GM18873 (cell line): ENCODE data around the gene HOXC5.

ENCODE experiments used
- ATAC-seq: cut with Tn5 transposase; IDR thresholded peaks from one replicate; pipeline ENCODE4 v1.9.1; 2021; ENCODE audit warnings: mild to moderate bottlenecking, moderate library complexity, moderate number of reproducible peaks; ENCODE audit not compliant: unreplicated experiment, low FRiP score

The HOXC5 gene

DNA sequence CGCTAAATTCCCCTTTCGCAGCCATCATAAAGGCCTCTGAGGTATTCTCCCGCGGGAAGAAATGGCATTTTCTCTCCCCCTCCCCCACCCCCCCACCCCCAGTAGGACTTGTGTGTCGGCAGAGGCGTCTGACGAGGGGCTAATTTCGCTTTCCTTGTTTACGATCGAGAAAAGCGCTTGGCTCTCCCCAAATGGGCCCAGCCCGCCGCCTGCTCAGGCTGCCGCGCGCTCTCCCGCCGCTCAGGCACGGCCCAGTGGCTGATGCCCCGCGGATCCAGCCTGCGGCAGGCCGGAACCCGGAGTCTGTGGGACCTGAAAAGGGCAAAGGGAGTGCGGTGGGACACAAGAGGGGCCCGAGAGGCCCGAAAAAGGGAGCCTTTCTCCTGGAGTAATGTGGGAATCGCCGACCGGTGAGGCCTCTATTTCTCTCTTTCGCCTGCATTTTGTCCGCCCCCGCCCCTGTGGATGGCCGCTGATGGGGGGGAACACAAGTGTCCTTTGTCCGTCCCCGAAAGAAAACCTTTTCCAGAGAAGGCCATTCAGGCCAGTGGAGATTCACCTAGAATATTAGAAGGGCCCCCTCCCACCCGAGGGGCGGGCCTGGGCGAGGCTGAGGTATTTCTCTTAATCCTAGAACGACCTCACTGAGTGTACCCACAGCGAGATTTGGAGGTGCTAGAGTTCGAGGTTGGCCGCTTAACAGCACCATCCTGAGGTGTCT is 13.6 kb upstream of the HOXC5 start:
- ATAC-seq, result no peak

DNA sequence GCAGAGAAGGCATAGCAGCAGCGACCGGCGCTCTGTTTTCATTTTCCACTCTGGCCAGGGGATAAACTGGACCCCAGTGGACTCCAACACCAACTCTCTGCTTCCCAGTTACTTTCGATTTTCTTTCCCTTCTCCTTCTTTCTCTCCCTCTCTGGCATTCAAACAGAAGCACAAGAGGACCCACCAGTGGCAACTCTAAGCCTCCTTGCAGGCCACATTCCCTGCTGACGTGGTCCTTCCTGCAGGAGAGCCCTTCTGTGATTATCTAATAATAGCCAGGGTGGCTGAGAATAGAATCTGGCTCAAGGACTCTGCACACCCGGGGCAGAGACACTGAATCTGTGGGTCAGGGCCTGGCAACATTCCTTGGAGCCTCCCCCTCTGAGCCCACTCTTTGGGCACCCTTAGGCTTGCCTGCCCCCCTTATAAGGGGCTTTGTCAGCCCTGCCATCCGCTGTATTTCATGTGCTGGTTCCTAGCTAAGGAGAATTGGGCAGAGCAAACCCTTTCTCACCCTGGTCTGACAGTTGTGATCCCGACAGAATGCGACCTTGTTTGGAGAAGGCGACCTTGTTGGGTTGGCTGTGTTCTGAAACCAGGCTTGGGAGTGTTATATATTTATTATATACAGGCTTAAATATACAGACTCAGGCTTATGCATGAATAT is 12.8 kb upstream of the HOXC5 start:
- ATAC-seq, result no peak

DNA sequence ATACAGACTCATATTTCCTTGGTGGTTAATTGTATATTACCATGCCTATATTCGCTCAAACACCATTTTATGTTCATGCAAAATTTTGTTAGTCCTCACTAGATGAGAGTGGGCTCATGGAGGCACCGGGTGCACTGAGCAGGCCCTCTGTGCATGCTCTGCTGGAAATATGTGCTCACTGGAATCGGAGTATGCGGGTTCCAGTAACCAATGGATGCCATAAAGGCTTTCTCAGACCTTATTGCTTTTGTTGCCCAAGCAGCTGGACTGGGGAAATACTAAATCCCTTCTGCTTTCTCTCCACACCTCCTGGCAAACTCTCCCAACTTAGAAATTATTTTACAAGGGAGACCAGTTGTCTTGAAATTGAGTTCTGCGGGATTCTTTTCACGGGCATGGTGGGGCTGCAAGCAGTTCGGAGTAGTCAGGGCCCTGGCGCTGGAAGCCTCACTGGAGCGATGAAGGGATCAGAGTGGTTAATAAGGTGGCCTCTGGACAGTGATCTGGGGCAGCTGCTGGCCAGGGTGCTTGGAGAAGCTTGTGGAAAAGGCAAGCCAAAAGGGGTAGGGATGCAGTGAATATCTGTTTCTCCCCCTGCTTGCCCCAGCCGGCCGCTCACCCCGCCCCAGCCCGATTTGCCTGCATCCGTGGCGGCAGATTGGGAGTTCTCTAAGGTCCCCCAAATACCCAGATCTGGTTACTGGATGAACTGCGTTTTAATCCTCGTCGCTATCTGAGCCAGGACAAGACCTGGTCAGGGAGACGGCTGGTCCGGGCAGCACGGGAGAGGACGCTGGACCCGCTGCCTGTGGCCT is 12.1 kb upstream of the HOXC5 start:
- ATAC-seq, result no peak

DNA sequence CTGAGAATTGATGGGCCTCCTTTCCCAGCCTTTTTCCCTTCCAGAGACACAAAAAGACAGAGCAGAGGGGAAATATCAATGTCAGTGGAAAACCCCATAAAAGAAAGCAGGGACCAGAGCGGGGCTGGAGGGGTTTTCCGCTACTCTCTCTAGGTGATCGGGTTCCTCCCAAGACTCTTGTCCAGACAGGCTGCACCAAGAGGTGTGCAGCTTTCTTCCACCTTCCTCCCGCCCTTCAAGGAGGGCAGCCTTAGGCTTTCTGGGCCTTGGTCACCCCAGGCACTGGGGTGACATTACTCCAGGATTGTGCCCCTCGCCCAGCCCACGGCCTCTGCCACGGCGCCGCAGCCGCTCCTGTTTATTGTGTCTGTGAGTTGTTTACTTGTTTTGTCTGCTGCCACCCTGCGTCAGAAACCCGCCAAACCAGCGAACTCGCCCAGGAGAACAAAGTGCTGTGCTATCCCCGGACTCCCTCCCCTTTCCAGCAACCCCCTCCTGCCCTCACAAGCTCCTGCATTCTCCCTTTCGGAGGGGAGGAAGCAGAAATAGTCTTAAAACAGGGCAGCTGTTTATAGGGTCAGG is 11.3 kb upstream of the HOXC5 start:
- no peak for ATAC-seq

DNA sequence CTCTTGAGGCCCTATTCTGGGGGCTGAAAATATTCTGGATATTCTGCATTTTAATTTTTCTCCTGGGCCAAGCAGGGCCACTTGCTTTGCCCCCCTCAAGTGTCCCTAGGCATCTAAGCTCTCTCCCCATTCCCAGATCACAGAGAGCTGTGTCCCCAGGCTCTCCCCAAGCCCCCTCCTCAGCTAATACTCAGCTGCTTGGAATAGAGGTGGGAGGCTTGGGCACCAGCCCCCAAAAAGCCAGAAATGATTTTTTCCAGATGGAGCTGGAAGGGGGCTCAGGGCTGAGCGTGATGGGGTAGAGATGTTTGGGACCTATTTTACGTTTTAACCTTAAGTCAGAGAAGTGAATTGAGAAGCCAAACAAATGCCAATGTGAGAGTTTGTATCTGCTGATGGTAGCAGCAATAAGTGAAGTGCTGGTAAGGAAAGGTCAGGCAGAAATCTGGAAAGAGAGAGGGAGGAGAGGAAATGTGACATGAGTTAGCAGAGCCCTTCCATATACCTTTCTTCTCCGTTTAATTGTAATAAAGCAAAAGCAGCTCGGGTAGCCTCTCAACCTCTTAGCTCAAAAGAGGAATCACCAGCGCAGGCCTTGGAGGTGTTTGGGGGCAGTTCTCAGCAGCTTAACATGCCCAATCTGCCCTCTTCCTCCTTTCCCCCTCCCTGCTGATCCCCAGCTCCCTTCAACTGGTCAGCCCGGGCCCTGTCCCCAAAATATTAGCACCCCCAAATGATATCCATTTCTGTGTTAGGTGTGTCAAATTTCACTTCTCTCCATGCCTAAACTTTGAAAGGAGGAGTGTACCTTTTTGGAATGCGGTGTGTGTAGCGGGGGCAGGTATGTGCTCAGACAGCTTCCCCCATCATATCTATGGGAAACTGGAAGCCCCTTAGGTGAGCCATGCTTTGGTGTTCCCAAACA is 9.6 kb upstream of the HOXC5 start:
- ATAC-seq, result no peak

DNA sequence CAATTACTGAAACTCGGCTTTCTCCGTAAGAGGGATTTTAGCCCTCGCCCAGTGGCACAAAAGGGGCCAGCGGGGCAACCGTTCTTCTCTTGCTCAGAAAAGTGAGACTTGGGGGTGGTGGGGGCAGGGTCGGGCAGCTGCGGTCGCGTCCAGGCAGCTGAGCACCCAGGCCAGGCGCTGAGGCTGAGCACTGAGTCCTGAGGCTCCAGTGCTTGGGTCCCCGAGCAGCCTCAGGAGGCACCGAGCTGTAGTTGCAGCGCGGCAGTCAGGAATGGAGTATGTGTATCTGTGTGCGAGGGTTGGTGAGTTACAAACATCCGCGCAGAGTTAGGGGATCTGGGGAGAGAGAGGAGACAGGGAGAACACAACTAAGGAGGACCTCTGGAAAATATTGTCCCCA is 8.7 kb upstream of the HOXC5 start:
- ATAC-seq, result no peak

DNA sequence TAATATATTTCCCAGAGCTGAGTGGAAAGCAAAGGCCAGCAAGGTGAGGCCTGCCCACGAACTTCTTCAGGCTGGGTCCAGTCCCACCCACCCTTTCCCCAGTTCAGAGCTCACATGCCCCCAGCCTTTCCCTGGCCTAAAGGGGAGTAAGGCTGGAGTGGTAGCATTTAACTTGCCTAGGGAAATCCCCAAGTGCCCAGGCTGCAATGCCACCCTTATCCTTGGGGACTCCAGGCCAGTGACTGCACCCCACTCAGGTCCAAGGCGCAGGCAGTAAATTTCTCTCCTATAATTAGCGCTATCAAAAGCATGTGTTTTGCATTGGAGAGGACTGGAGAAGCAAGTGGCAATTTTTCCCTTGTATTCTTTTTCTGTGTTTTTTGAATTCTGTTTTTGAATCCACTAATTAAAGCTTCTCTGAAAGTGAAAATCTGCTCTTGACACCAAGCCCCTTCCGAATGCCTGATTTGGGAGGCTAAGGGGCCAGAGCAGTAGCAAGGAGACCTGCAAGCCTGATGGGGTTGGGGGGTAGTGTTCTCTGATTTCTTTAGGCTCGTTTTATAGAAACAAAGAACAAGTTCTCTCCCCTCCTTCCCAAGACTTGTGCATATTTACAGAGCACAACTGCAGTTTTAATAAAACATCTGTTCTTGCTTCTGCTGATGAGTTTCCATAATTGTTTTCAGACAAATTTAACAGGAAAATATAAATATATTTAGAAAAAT is 8.1 kb upstream of the HOXC5 start:
- no peak for ATAC-seq

DNA sequence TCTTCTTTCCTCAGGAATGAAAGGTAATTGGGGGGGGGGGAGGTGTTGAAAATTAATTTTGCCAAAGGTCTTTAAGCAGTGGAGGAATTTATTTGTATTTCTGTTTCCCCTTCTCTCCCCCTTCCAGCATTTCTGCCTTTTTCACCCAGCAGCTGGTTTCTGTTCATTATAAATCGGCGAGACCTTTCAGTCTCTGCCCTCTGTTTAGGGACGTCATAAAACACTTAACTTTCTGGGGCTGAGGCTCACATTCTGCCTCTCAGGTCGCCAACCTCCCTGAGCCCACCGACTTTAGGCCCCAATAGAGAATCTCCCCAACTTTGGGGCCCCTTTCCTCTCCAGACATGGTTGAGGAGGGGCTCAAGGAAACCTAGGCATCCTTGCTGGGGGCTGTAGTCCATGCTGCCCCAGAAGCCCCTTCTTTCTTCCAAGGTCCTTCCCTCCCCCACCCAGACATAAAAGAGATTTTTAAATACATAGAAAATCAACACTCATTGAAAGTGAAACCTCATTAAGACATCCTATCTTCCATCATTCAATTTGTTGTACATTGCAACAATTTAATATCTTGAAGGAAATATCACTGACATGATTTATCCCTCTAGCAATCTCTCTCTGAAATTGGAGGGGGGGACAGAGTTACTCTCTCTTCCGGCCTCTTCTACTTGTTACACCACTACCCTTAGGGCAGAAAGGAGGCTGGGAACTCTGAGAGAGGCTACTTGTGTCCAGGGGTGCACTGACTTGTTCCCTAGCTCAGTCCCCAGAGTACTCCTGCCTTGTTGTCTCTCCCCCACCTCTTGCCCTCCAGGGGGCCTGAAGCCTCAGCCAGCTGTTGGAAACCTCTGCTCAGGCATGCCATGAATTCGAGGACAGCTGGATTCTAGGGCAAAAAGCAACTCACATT is 7.1 kb upstream of the HOXC5 start:
- no peak for ATAC-seq

DNA sequence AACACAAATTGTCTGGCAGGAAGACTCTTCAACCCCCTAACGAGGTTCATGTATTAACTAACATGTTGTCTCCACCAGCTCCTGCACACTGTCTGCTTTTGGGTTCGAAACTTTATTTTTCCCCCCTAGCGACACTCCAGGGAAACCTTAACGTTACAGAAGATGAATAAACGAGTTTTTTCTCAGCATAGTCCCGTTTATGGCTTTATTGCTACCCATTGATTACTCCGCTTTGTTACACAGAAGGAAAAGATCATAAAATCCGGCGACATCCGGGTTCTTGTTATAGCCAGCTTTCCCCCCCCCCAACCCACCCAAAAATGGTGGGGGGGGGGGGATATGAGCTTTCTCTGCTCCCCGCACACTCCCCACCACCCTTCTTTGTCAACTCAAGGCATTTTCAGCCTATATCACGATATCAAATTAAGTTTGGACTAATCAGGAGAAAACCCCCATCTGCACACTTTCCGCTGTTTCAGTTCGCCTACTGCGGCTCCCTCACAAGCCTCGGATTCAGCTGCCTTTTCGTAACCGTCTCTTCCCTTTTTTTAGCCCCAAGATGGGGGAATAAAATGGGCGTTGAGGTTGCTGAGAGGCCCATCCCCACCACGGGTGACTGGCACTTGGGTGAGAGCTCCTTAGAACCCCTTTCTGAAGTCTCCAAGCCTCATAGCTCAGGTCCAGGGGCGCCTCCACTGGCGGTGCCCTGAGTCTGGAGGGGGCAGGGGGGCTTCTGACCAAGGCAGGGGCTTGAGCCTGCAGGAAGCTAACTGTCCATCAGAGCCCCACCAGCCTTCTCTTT is 6.0 kb upstream of the HOXC5 start:
- ATAC-seq, result no peak

DNA sequence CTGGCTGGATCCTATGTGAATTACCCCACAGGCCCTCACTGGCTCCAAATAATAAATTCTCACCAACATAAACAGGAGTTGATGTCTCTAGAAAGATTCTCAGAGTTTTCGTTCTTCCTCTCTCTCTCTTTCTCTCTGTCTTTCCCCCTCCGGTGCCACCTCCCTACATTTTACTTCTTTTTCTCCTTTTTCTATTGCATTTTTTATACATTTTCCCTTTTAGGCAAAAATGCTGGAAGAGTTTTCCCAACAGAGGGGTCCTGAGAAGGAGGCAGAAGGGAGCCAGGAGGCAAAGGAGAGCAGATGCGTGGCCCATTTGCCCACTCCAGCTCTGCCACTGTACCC is 5.4 kb upstream of the HOXC5 start:
- no peak for ATAC-seq

DNA sequence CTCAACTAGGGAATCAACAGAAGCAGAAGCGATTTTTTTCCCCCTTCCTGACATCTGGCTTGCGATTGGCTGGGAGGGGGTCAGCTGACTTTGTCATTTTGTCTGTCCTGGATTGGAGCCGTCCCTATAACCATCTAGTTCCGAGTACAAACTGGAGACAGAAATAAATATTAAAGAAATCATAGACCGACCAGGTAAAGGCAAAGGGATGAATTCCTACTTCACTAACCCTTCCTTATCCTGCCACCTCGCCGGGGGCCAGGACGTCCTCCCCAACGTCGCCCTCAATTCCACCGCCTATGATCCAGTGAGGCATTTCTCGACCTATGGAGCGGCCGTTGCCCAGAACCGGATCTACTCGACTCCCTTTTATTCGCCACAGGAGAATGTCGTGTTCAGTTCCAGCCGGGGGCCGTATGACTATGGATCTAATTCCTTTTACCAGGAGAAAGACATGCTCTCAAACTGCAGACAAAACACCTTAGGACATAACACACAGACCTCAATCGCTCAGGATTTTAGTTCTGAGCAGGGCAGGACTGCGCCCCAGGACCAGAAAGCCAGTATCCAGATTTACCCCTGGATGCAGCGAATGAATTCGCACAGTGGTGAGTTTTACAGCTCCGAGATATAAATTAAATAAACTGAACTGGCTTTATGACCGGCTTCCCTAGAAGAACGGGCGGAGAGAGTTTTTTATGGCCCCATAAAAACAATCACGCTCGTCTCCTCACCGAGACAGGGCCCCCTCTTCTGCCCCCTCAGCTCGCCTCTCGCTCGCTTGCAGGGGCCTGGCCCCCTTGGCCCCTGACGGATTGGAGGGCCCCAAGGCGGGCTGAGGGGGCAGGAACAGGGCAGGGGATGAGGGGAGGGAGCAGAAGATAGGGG is 4.3 kb upstream of the HOXC5 start, which contains the start of gene HOXC6:
Gene HOXC6 (plus strand): TSS at position 127 of the 888 bp plus-strand sequence. CDS start 82 bp downstream, at position 209.
- no peak for ATAC-seq

DNA sequence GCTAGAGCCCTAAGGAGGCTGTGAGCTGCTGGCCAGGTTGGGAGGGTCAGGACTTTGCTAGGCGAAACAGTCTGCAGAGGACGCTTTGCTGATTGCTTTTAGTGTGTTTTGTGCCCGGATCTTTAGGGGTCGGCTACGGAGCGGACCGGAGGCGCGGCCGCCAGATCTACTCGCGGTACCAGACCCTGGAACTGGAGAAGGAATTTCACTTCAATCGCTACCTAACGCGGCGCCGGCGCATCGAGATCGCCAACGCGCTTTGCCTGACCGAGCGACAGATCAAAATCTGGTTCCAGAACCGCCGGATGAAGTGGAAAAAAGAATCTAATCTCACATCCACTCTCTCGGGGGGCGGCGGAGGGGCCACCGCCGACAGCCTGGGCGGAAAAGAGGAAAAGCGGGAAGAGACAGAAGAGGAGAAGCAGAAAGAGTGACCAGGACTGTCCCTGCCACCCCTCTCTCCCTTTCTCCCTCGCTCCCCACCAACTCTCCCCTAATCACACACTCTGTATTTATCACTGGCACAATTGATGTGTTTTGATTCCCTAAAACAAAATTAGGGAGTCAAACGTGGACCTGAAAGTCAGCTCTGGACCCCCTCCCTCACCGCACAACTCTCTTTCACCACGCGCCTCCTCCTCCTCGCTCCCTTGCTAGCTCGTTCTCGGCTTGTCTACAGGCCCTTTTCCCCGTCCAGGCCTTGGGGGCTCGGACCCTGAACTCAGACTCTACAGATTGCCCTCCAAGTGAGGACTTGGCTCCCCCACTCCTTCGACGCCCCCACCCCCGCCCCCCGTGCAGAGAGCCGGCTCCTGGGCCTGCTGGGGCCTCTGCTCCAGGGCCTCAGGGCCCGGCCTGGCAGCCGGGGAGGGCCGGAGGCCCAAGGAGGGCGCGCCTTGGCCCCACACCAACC is 3.1 kb upstream of the HOXC5 start:
- ATAC-seq, result no peak

DNA sequence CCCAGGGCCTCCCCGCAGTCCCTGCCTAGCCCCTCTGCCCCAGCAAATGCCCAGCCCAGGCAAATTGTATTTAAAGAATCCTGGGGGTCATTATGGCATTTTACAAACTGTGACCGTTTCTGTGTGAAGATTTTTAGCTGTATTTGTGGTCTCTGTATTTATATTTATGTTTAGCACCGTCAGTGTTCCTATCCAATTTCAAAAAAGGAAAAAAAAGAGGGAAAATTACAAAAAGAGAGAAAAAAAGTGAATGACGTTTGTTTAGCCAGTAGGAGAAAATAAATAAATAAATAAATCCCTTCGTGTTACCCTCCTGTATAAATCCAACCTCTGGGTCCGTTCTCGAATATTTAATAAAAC is 2.4 kb upstream of the HOXC5 start:
- no peak for ATAC-seq

DNA sequence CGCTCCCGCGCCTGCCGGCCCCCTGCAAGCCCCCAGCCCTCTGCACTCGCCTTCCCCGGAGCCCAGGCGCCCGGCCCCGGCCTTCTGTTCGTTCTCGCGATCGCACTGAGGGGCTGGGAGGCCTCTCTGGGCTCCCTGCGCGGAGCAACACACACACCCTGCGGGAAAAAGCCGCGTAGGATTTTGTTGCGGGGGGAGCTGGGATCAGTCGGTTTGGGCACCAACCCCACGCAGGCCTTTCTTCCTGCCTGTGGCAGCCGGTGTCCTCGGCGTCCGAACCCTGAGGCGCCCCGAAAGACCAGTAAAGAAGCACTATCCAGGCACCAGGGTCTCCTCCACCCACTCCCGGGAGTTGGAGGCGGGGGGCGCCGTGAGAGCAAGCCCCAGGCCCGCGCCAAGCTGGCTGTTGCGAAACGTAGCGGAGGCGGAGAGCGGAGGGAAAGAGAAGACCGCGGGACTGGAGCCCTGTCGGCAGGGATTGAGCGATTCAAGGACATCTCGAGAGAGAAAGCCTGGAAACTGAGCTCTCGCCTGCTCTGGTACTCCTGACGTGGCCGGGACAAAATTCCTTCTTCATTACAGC is 1.9 kb upstream of the HOXC5 start:
- no peak for ATAC-seq

DNA sequence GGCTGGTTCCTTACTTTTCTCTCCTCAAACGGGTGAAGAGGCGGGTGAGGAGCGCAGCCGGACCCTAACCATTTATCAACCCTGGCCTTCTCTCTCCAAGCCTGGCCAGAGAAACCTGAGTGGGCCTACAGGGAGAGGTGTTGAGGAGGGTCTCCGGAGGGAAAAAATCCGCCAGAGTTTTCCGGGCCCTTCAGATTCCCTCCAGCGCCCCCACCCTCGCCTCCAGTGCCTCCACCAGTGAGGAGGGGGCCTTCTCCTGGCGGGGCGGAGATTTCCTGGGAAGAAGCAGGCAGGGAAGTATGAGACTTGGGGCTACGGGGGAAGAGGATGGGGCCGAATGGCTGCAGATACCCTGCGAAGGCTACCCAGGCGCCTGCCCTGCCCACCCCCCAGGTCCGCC is 1.4 kb upstream of the HOXC5 start:
- no peak for ATAC-seq
